GM21526 (cell line): ENCODE measurements around the gene NDUFS1.

Source experiments
- ATAC-seq: cut with Tn5 transposase; IDR thresholded peaks from one replicate; pipeline ENCODE4 v1.9.1; 2021; ENCODE audit warnings: moderate library complexity; ENCODE audit not compliant: unreplicated experiment, low FRiP score

NDUFS1 gene

DNA sequence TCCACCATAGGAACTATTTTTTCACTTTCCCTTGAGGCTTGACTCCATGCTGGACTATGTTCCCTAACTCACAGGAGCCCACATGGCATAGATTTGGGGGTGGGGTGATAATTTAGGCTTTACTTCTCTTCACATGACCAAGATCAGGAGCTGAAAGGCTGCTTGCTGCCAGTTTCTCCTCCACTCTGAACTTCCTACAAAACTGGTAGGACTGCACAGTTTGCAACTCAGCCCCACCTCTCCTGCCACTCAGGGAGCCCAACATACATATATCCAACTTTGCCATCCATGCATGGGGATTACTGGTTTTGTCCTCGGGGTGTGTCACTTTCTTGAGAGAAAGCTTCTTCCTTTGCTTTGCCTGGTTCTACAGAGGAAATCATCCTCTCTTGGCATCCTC lies 87.4 kb downstream of the NDUFS1 start:
- ATAC-seq: no peak

DNA sequence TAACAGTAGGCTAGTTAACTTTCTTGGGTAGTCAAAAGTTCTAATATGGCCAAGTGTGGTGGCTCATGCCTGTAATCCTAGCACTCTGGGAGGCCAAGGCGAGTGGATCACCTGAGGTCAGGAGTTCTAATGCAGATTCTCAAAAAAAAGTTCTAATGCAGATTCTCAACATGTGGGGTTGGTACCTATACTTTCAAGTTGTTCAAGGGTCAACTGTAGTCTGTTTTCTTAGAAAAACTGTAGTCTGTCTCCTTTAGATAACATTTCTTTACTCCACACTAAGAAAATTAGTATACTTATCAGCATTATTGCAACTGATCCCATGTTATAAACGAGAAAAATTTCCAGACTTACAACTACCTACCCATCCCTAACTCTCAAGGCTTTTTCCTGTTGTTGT lies 89.8 kb downstream of the NDUFS1 start:
- no peak for ATAC-seq

DNA sequence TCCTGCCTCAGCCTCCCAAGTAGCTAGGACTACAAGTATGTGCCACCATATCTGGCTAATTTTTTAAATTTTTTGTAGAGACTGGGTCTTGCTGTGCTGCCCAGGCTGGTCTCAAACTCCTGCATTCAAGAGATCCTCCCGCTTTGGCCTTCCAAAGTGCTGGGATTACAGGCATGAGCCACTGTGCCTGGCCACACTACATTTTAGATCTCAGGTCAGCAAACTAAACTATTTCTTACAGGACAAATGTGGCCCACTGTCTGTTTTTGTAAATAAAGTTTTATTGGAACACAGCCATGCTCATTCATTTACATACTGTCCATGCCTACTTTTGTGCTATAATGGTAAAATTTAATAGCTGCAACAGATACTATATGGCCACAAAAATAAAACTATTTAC lies 91.0 kb downstream of the NDUFS1 start:
- ATAC-seq: no peak
